GM12878 (cell line): ENCODE results near the gene CEACAM3. TPM values are rescaled to one million over a fixed set of nuclear protein-coding genes. Genes with fewer than 3 reads are reported as not detected.

ENCODE experiments used
- ATAC-seq: fragments of 200-7000 bp; cut with Tn5 transposase; 3 replicates; pipeline ENCODE4 v1.9.1; 2020; ENCODE audit warnings: mild to moderate bottlenecking, moderate library complexity
- BruUV-seq: library from RNA; stranded (reverse); fragments of 400-500 nt; replicated peaks from 2 replicates; lab custom pipeline; 2021; lab: Mats Ljungman, UMichigan
- CTCF ChIA-PET: fragments of 300-600 bp; sonication (Branson Sonifier 250); formaldehyde crosslinking; extraction: SDS; loops from one replicate; lab custom pipeline; 2021; ENCODE audit warnings: inconsistent platforms; lab: Yijun Ruan, JAX
- POLR2A ChIA-PET: fragments of 350-600 bp; formaldehyde crosslinking; extraction: SDS; loops from one replicate; lab custom pipeline; 2021; ENCODE audit warnings: inconsistent platforms; lab: Charles Lee
- RAD21 ChIA-PET: fragments of 300-600 bp; sonication (Branson Sonifier 250); formaldehyde crosslinking; loops from one replicate; lab custom pipeline; 2023; ENCODE audit warnings: antibody characterized with exemption; ENCODE audit not compliant: unreplicated experiment; lab: Charles Lee
- SMC1A ChIA-PET: fragments of 300-600 bp; sonication (Branson Sonifier 250); formaldehyde crosslinking; loops from one replicate; lab custom pipeline; 2023; ENCODE audit not compliant: unreplicated experiment, uncharacterized antibody; lab: Charles Lee
- DNase-seq: peaks from one replicate; pipeline ENCODE4 v3.0.0-alpha.2; 2011; ENCODE audit warnings: low read depth, low spot score
- FAIRE-seq: peaks from 3 replicates; lab custom pipeline; 2011; peaks lifted over from hg19 to GRCh38; lab: Jason Lieb, UNC
- H2AFZ ChIP-seq: 2 replicates; pipeline ENCODE4 v1.6.0; 2011; ENCODE audit warnings: low read depth, low read length, control low read depth; ENCODE audit not compliant: control insufficient read depth
- H3K27ac ChIP-seq: 2 replicates; pipeline ENCODE4 v1.5.1; 2011; ENCODE audit warnings: control low read depth; ENCODE audit not compliant: control insufficient read depth, insufficient read depth
- H3K27me3 ChIP-seq, 2 experiments: replicated peaks in 1 of 2; 2 replicates each; pipeline versions ENCODE4 v1.6.0 to v1.6.1; 2011; ENCODE audit warnings: low read length in 1 of 2; ENCODE audit not compliant: control insufficient read depth in 2 of 2, insufficient read depth in 2 of 2
- H3K36me3 ChIP-seq, 2 experiments: 2 replicates each; pipeline ENCODE4 v1.5.1; 2011; ENCODE audit warnings: low read length in 1 of 2; ENCODE audit not compliant: control insufficient read depth in 2 of 2, insufficient read depth in 2 of 2
- H3K4me1 ChIP-seq: 2 replicates; pipeline ENCODE4 v1.6.1; 2011; ENCODE audit warnings: mild to moderate bottlenecking, low read length, moderate library complexity, mixed read lengths; ENCODE audit not compliant: control insufficient read depth, insufficient read depth
- H3K4me2 ChIP-seq: 2 replicates; pipeline ENCODE4 v1.6.0; 2011; ENCODE audit warnings: control low read depth; ENCODE audit not compliant: control insufficient read depth, insufficient read depth
- H3K4me3 ChIP-seq: fragments of 200-600 bp; sonication (generic); 2 replicates; pipeline ENCODE4 v1.5.1; 2016
- H3K79me2 ChIP-seq: 2 replicates; pipeline ENCODE4 v1.6.0; 2011; ENCODE audit warnings: low read length; ENCODE audit not compliant: control insufficient read depth, insufficient read depth
- H3K9ac ChIP-seq: 2 replicates; pipeline ENCODE4 v1.8.0; 2011; ENCODE audit warnings: low read length, control low read depth, mixed read lengths; ENCODE audit not compliant: control insufficient read depth, insufficient read depth
- H3K9me3 ChIP-seq: replicated peaks from 3 replicates; pipeline ENCODE4 v1.5.1; 2011; ENCODE audit warnings: mild to moderate bottlenecking, low read length; ENCODE audit not compliant: control insufficient read depth, insufficient read depth
- H4K20me1 ChIP-seq: 2 replicates; pipeline ENCODE4 v1.6.0; 2011; ENCODE audit not compliant: control insufficient read depth, insufficient read depth
- FOXM1 ChIP-seq: IDR thresholded peaks from 2 replicates; pipeline ENCODE4 v1.6.1; 2012; ENCODE audit warnings: low read depth, mild to moderate bottlenecking, inconsistent platforms, low read length, moderate library complexity
- MLLT1 ChIP-seq: fragments of 450-650 bp; IDR thresholded peaks from 2 replicates; pipeline ENCODE4 v1.6.1; 2016; ENCODE audit warnings: mild to moderate bottlenecking
- MXI1 ChIP-seq: fragments of 150-350 bp; IDR thresholded peaks from 2 replicates; pipeline ENCODE4 v1.6.1; 2011; ENCODE audit warnings: low read depth, mild to moderate bottlenecking, inconsistent platforms, low read length, improper control_type of control experiment
- NFIC ChIP-seq: IDR thresholded peaks from 2 replicates; pipeline ENCODE4 v1.6.1; 2012; ENCODE audit warnings: low read depth, mild to moderate bottlenecking, inconsistent platforms, low read length, moderate library complexity
- RELA ChIP-seq: fragments of 450-650 bp; IDR thresholded peaks from 2 replicates; pipeline ENCODE4 v1.8.0; 2014; ENCODE audit warnings: borderline replicate concordance; ENCODE audit not compliant: partially characterized antibody
- whole genome bisulfite sequencing: methylation state at CpG from one replicate; pipeline ENCODE4 v1.1.6; 2016; ENCODE audit warnings: low lambda C conversion rate; ENCODE audit not compliant: insufficient replicate concordance, insufficient coverage; ENCODE audit errors: missing lambda C conversion rate; 5-methylcytosine and 5-hydroxymethylcytosine counted together
- in situ Hi-C: fragments of 300-500 bp; cut with MboI; formaldehyde crosslinking; loops from 9 replicates; pipeline ENCODE4 v1.14.3; 2018; ENCODE audit warnings: mixed read lengths
- intact Hi-C: fragments of 100-400 bp; cut with micrococcal nuclease; formaldehyde crosslinking; loops from one replicate; pipeline ENCODE4 v1.14.2; 2022; ENCODE audit not compliant: unreplicated experiment
- polyA plus RNA-seq, 11 experiments: library from polyadenylated mRNA; depleted of rRNA in 4 of 11; unstranded in 6 of 11; stranded (reverse) in 5 of 11; fragments of >200 nt; fragmentation: Nextera tagmentation in 4 of 11; fragmentation: Illumina TruSeq in 1 of 11; extraction: Ambion mirVana in 4 of 11; extraction: Trizol in 1 of 11; gene quantifications; 1 replicate in 1 of 11; 2 replicates in 10 of 11; pipeline versions ENCODE4 v1.2.1 to v1.2.3, GENCODE V29; 2011 to 2016; ENCODE audit warnings: inconsistent platforms in 2 of 11, missing spikeins in 2 of 11, low read depth in 1 of 11
- total RNA-seq, 4 experiments: library from RNA; depleted of rRNA in 3 of 4; stranded (reverse); fragments of >200 nt in 3 of 4; fragmentation: Illumina TruSeq in 1 of 4; extraction: Trizol in 1 of 4; gene quantifications; 2 replicates each; pipeline versions ENCODE4 v1.2.1 to v1.2.3, GENCODE V29; 2013 to 2021
- TF ChIP-seq, protein P1 (sequence below): fragments of 450-650 bp; IDR thresholded peaks from 2 replicates; pipeline ENCODE4 v1.6.1; 2017; ENCODE audit warnings: low read depth, mild to moderate bottlenecking, moderate library complexity

The CEACAM3 gene
- total and polyA plus RNA-seq, 10 of the 15 experiments (the other 5 are each of a cell fraction or from before 2014, with no cell fraction given): not detected

GRCh38 chr19:41849067-41849466, 52.7 kb downstream of the CEACAM3 start (continued):
- TF ChIP-seq MLLT1: no peak

DNA sequence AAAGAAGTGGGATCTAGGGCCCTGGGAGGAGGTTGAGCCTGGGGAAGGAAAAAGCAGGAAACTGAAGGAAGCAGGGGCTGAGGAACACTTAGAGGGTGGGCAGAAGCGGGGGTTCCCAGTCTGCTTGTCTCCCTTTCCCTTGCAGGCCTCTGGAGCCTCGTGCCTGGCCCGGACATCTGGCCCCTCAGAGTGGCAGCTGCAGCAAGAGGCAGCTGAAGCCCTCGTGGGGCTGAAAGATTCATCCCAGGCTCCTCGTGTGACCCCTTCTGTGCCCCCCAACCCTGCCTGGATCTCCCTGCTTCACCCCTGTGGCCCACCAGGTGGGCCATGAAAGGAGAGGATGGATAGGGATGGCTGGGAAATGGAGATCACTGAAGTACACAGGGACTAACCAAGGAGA, 54.0 kb downstream of the CEACAM3 start:
- Histone ChIP-seq H3K36me3 (no peaks in the 10 kb centered on the region), H3K27me3 (peaks cover 1 to 8% of the 10 kb centered on the region in 2 experiments; a peak in 3 of 4 replicates), H3K4me2 (no peak overlapping the region), H2AFZ (no peak overlapping the region)
- no peak for ATAC-seq
- ChIA-PET POLR2A (no interaction called here), RAD21 (no interaction called here)
- 0% methylated on average over 5 of the region's 5 CpGs for WGBS
- no peak for FAIRE-seq
- TF ChIP-seq FOXM1: no peak
- no peak for TF ChIP-seq RELA
- TF ChIP-seq MXI1: no peak
- TF ChIP-seq NFIC: no peak
- TF ChIP-seq, protein P1, sequence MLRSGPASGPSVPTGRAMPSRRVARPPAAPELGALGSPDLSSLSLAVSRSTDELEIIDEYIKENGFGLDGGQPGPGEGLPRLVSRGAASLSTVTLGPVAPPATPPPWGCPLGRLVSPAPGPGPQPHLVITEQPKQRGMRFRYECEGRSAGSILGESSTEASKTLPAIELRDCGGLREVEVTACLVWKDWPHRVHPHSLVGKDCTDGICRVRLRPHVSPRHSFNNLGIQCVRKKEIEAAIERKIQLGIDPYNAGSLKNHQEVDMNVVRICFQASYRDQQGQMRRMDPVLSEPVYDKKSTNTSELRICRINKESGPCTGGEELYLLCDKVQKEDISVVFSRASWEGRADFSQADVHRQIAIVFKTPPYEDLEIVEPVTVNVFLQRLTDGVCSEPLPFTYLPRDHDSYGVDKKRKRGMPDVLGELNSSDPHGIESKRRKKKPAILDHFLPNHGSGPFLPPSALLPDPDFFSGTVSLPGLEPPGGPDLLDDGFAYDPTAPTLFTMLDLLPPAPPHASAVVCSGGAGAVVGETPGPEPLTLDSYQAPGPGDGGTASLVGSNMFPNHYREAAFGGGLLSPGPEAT: no peak
- TF ChIP-seq, all 136 proteins: peak for 0
- in situ Hi-C loops (no loop called here), intact Hi-C loops (no loop called here)
- Histone ChIP-seq H3K4me3 (no peak overlapping the region), H3K4me1 (no peaks in the 10 kb centered on the region), H3K9me3 (no peaks in the 10 kb centered on the region; the same call in 2 of the 3 replicates), H3K79me2 (no peaks in the 10 kb centered on the region), H4K20me1 (no peaks in the 10 kb centered on the region), H3K27ac (no peak overlapping the region), H3K9ac (no peak overlapping the region)
- BruUV-seq: no TSS peak
- no peak for DNase-seq
- CTCF ChIA-PET: interaction anchor here (4.5 kb wide), 1 partner anchor 15 kb away, joined by 24 read pairs; no protein-coding TSS in a partner anchor
- SMC1A ChIA-PET: no interaction called here
